Gastroesophageal sphincter (tissue), 3 donors: Measurements from ENCODE around the gene TCF4.

Source experiments
- POLR2A ChIP-seq, 2 donors: fragments of 450-650 bp; IDR thresholded peaks; one replicate each; pipeline ENCODE4 v1.6.1; 2017; ENCODE audit warnings: antibody characterized with exemption in 2 of 2, mild to moderate bottlenecking in 2 of 2, moderate library complexity in 1 of 2
- POLR2AphosphoS5 ChIP-seq: sonication (generic); formaldehyde crosslinking; IDR thresholded peaks from one replicate; pipeline ENCODE4 v1.6.1; 2017; ENCODE audit warnings: antibody characterized with exemption
- TF ChIP-seq, protein P1 (sequence below), 4 experiments: fragments of 200-600 bp in 2 of 4; fragments of 450-650 bp in 2 of 4; sonication (generic) in 1 of 4; IDR thresholded peaks; one replicate each; pipeline ENCODE4 v1.5.1; 2017 to 2019; ENCODE audit warnings: antibody characterized with exemption in 4 of 4, mild to moderate bottlenecking in 2 of 4, moderate library complexity in 2 of 4

DNA sequence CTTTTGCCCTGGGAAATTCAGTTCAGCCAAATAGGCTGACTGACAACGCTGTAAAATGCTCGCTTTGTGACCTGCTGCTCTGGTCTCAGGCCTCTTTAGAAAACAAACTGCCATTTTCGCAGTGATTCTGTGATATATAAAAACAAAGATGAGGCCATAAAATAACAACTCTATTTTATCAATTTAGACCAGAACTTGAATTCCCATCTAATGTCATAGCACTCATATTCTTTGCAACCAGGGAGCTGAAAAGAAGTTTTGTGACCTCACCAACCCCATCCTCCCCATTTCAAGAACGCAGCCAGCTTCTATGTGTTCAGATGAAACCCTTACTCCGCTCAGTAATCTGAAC lies 40.3 kb downstream of the TCF4 start:
- TF ChIP-seq POLR2AphosphoS5 (no peak), POLR2A (IDR thresholded peaks at IDR 0.05) (no peak)
- TF ChIP-seq, protein P1, sequence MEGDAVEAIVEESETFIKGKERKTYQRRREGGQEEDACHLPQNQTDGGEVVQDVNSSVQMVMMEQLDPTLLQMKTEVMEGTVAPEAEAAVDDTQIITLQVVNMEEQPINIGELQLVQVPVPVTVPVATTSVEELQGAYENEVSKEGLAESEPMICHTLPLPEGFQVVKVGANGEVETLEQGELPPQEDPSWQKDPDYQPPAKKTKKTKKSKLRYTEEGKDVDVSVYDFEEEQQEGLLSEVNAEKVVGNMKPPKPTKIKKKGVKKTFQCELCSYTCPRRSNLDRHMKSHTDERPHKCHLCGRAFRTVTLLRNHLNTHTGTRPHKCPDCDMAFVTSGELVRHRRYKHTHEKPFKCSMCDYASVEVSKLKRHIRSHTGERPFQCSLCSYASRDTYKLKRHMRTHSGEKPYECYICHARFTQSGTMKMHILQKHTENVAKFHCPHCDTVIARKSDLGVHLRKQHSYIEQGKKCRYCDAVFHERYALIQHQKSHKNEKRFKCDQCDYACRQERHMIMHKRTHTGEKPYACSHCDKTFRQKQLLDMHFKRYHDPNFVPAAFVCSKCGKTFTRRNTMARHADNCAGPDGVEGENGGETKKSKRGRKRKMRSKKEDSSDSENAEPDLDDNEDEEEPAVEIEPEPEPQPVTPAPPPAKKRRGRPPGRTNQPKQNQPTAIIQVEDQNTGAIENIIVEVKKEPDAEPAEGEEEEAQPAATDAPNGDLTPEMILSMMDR (IDR thresholded peaks at IDR 0.05) = no peak
